OCI-LY7 (cell line): Measurements from ENCODE around the gene SEMA6B. TPM values are rescaled to one million over a fixed set of nuclear protein-coding genes. Genes with fewer than 3 reads are reported as not detected.

Source experiments
- BruUV-seq: library from RNA; stranded (reverse); fragments of 400-500 nt; replicated peaks from 2 replicates; lab custom pipeline; 2021; lab: Mats Ljungman, UMichigan
- CTCF ChIA-PET: fragments of 300-600 bp; sonication (Branson Sonifier 250); formaldehyde crosslinking; loops from one replicate; lab custom pipeline; 2022; ENCODE audit warnings: antibody characterized with exemption; ENCODE audit not compliant: unreplicated experiment; lab: Charles Lee
- POLR2A ChIA-PET: fragments of 300-600 bp; sonication (Branson Sonifier 250); formaldehyde crosslinking; loops from one replicate; lab custom pipeline; 2022; ENCODE audit warnings: antibody characterized with exemption; lab: Charles Lee
- DNase-seq: peaks from one replicate; pipeline ENCODE4 v3.0.0-alpha.2; 2015; ENCODE audit warnings: low spot score
- H2AFZ ChIP-seq: fragments of 200-600 bp; sonication (generic), shearing (Covaris generic); 2 replicates; pipeline ENCODE4 v1.6.1; 2014; ENCODE audit warnings: mild to moderate bottlenecking, antibody characterized with exemption, low read length, moderate library complexity
- H3K27ac ChIP-seq: fragments of 200-600 bp; sonication (generic); 2 replicates; pipeline ENCODE4 v1.5.1; 2014; ENCODE audit warnings: mixed run types, low read depth, mild to moderate bottlenecking, moderate library complexity, low read length, inconsistent platforms; ENCODE audit not compliant: poor library complexity, severe bottlenecking
- H3K36me3 ChIP-seq: fragments of 200-600 bp; sonication (generic); 2 replicates; pipeline ENCODE4 v1.6.1; 2014; ENCODE audit warnings: mild to moderate bottlenecking, antibody characterized with exemption, low read length, moderate library complexity, mixed read lengths; ENCODE audit not compliant: insufficient read depth
- H3K4me1 ChIP-seq: fragments of 200-600 bp; sonication (generic); 2 replicates; pipeline ENCODE4 v1.5.1; 2014; ENCODE audit warnings: mild to moderate bottlenecking, low read length; ENCODE audit not compliant: insufficient read depth, poor library complexity, severe bottlenecking
- H3K4me2 ChIP-seq: fragments of 200-600 bp; sonication (generic); 2 replicates; pipeline ENCODE4 v1.6.1; 2014; ENCODE audit warnings: mild to moderate bottlenecking, low read length
- H3K4me3 ChIP-seq: fragments of 200-600 bp; sonication (generic); 2 replicates; pipeline ENCODE4 v1.5.1; 2014; ENCODE audit warnings: mild to moderate bottlenecking, low read depth, low read length; ENCODE audit not compliant: poor library complexity, severe bottlenecking
- H3K79me2 ChIP-seq: fragments of 200-600 bp; sonication (generic); 2 replicates; pipeline ENCODE4 v1.6.1; 2016; ENCODE audit warnings: low read depth, mild to moderate bottlenecking, low read length, moderate library complexity, mixed read lengths; ENCODE audit not compliant: insufficient read depth
- H3K9me2 ChIP-seq: fragments of 200-600 bp; sonication (generic); 2 replicates; pipeline ENCODE4 v1.6.1; 2016; ENCODE audit warnings: mild to moderate bottlenecking, low read length, mixed read lengths; ENCODE audit not compliant: insufficient read depth
- H3K9me3 ChIP-seq: fragments of 200-600 bp; sonication (generic); 2 replicates; pipeline ENCODE4 v1.6.1; 2014; ENCODE audit warnings: mild to moderate bottlenecking, mixed run types, low read length, mixed read lengths
- H4K20me1 ChIP-seq: fragments of 200-600 bp; sonication (generic); 2 replicates; pipeline ENCODE4 v1.6.1; 2014; ENCODE audit warnings: mild to moderate bottlenecking, antibody characterized with exemption, low read length, moderate library complexity, mixed read lengths; ENCODE audit not compliant: insufficient read depth
- EZH2phosphoT487 ChIP-seq: fragments of 200-600 bp; sonication (generic); IDR thresholded peaks from 2 replicates; pipeline ENCODE4 v1.6.1; 2018; ENCODE audit warnings: low read depth, borderline replicate concordance, mild to moderate bottlenecking, mixed run types, antibody characterized with exemption, low read length, moderate library complexity, mixed read lengths
- intact Hi-C: fragments of 100-400 bp; cut with micrococcal nuclease; formaldehyde crosslinking; loops from one replicate; pipeline ENCODE4 v1.10.0; 2022; ENCODE audit not compliant: unreplicated experiment
- total RNA-seq, 2 experiments: library from RNA; depleted of rRNA in 1 of 2; stranded (reverse); fragments of >200 nt in 1 of 2; shearing (Covaris generic) in 1 of 2; gene quantifications; 2 replicates each; pipeline ENCODE4 v1.2.3, GENCODE V29; 2014 to 2022
- TF ChIP-seq, protein P1 (sequence below): fragments of 200-600 bp; sonication (generic); conservative IDR thresholded peaks from 2 replicates; pipeline ENCODE4 v1.5.1; 2014; ENCODE audit warnings: mild to moderate bottlenecking, antibody characterized with exemption, low read length, moderate library complexity, mixed read lengths

SEMA6B gene
- total RNA-seq, 2 experiments from 2014 or later, result not detected

DNA sequence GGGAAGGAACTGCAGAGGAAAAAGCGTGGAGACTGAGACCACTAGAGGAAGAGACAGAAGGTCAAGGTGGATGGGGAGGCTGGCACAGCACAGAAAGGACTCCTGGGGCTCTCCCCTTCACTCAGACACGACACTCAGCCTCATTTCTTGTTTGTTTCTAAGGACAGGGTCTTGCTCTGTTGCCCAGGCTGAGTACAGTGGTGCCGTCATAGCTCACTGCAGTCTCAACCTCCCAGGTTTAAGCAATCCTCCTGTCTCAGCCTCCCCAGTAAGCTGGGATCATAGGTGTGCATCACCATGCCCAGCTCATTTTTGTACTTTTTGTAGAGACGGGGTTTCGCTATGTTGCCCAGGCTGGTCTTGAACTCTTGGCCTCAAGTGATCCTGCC, 11.4 kb upstream of the SEMA6B start:
- POLR2A ChIA-PET, result interaction anchor here (1.3 kb wide), 1 partner anchor 62 kb away, joined by 3 read pairs; no protein-coding TSS in a partner anchor
- Histone ChIP-seq H3K9me2 (no peaks in the 10 kb centered on the region), H3K36me3 (no peaks in the 10 kb centered on the region), H3K27ac (no peak overlapping the region), H3K4me2 (no peak overlapping the region), H2AFZ (no peak overlapping the region), H3K4me1 (no peaks in the 10 kb centered on the region), H4K20me1 (no peaks in the 10 kb centered on the region), H3K79me2 (no peaks in the 10 kb centered on the region), H3K9me3 (no peaks in the 10 kb centered on the region), H3K4me3 (no peak overlapping the region)
- CTCF ChIA-PET, result no interaction called here
- no TSS peak for BruUV-seq
- intact Hi-C loops, result no loop called here
- TF ChIP-seq EZH2phosphoT487, result no peak
- TF ChIP-seq, protein P1, sequence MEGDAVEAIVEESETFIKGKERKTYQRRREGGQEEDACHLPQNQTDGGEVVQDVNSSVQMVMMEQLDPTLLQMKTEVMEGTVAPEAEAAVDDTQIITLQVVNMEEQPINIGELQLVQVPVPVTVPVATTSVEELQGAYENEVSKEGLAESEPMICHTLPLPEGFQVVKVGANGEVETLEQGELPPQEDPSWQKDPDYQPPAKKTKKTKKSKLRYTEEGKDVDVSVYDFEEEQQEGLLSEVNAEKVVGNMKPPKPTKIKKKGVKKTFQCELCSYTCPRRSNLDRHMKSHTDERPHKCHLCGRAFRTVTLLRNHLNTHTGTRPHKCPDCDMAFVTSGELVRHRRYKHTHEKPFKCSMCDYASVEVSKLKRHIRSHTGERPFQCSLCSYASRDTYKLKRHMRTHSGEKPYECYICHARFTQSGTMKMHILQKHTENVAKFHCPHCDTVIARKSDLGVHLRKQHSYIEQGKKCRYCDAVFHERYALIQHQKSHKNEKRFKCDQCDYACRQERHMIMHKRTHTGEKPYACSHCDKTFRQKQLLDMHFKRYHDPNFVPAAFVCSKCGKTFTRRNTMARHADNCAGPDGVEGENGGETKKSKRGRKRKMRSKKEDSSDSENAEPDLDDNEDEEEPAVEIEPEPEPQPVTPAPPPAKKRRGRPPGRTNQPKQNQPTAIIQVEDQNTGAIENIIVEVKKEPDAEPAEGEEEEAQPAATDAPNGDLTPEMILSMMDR, result no peak
- no peak for DNase-seq

DNA sequence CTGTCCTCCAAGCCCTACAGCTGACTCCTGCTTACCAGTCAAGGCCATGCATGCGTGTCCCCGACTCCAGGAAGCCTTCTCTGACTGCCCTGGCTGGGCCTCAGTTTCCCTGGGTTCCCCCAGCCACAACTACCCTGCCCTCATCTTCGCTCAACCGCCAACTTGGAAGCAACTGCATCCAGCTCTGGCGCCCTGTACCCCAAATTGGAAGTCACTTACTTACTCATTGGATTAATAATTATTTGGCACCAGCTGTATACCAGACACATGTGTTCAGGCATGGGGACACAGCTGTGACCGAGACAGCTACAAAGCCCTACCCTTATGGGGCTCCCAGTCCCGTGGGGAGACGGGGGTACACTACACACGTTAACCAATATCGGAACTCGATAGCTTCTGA, 10.9 kb upstream of the SEMA6B start:
- H3K9me3 ChIP-seq, result no peaks in the 10 kb centered on the region
- no peak for DNase-seq
- no TSS peak for BruUV-seq
- H3K4me1 ChIP-seq, result no peaks in the 10 kb centered on the region
- no peak overlapping the region for H2AFZ ChIP-seq
- H3K9me2 ChIP-seq, result no peaks in the 10 kb centered on the region
- intact Hi-C loops, result no loop called here
- CTCF ChIA-PET, result no interaction called here
- no peaks in the 10 kb centered on the region for H4K20me1 ChIP-seq
- no peak overlapping the region for H3K4me2 ChIP-seq
- H3K27ac ChIP-seq, result no peak overlapping the region
- no peaks in the 10 kb centered on the region for H3K36me3 ChIP-seq
- no peak overlapping the region for H3K4me3 ChIP-seq
- POLR2A ChIA-PET, result interaction anchor here (1.3 kb wide), 1 partner anchor 62 kb away, joined by 3 read pairs; no protein-coding TSS in a partner anchor
- no peaks in the 10 kb centered on the region for H3K79me2 ChIP-seq
- no peak for TF ChIP-seq EZH2phosphoT487
- TF ChIP-seq, protein P1, result no peak

DNA sequence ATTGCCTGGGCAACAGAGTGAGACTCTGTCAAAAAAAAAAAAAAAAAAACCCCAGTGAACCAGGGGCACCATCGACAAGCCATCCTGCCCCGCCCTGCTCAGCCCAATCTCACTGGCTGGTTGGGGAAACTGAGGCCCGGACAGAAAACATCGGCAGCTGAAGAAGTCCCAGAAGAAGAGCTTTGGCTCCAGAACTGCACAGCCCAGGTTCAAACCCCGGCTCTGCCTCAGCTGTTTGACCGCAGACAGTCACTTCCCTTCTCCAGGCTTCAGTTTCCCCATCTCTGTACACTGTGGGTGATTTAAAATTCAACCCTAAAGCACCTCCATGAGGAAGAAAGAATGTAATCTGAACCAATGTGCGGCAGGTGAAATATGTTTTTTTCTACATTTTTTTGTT, 9.4 kb upstream of the SEMA6B start:
- intact Hi-C loops, result no loop called here
- POLR2A ChIA-PET, result no interaction called here
- Histone ChIP-seq H3K4me1 (no peaks in the 10 kb centered on the region), H3K79me2 (no peaks in the 10 kb centered on the region), H3K27ac (no peak overlapping the region), H3K4me3 (no peak overlapping the region), H3K9me3 (no peaks in the 10 kb centered on the region), H4K20me1 (no peaks in the 10 kb centered on the region), H2AFZ (no peak overlapping the region), H3K4me2 (no peak overlapping the region), H3K36me3 (no peaks in the 10 kb centered on the region), H3K9me2 (no peaks in the 10 kb centered on the region)
- CTCF ChIA-PET, result no interaction called here
- no peak for TF ChIP-seq EZH2phosphoT487
- TF ChIP-seq, protein P1, result no peak
- no TSS peak for BruUV-seq
- no peak for DNase-seq
